Activated T-helper 2 cell treated with anti-CD3 and anti-CD28 coated beads, Interferon-gamma antibody, Interleukin-2, Interleukin-4, amounts not matched to agents 10 μg/mL and 5 μg/mL and 100 μg/mL, durations not matched to agents 14 hours and 24 hours and 36 hours (primary cell): ENCODE data around the gene NELFB. TPM values are rescaled to one million over a fixed set of nuclear protein-coding genes. Genes with fewer than 3 reads are reported as not detected.

Experiments used
- DNase-seq: peaks from one replicate; pipeline ENCODE4 v3.0.0; 2021; ENCODE audit warnings: low spot score
- H3K27ac Mint-ChIP-seq: one replicate; pipeline ENCODE4 v1.8.0; 2021; ENCODE audit warnings: mixed read lengths
- H3K27me3 Mint-ChIP-seq: one replicate; pipeline ENCODE4 v1.8.0; 2021; ENCODE audit warnings: low read depth, mixed read lengths
- H3K36me3 Mint-ChIP-seq: one replicate; pipeline ENCODE4 v1.8.0; 2021; ENCODE audit warnings: low read depth, mixed read lengths
- H3K4me1 Mint-ChIP-seq: one replicate; pipeline ENCODE4 v1.8.0; 2021; ENCODE audit warnings: low read depth, mixed read lengths
- H3K4me3 Mint-ChIP-seq: one replicate; pipeline ENCODE4 v1.8.0; 2021; ENCODE audit warnings: low read depth, mild to moderate bottlenecking, moderate library complexity, mixed read lengths
- H3K9me3 Mint-ChIP-seq: one replicate; pipeline ENCODE4 v1.8.0; 2021; ENCODE audit warnings: mixed read lengths
- intact Hi-C: fragments of 100-400 bp; cut with micrococcal nuclease; formaldehyde crosslinking; loops from one replicate; pipeline ENCODE4 v1.15.1; 2023
- total RNA-seq: library from RNA; stranded (reverse); gene quantifications from 2 replicates; pipeline ENCODE4 v1.2.3, GENCODE V29; 2022

The NELFB gene
- total RNA-seq, 1 donor from 2014 or later = 71.4 TPM

DNA sequence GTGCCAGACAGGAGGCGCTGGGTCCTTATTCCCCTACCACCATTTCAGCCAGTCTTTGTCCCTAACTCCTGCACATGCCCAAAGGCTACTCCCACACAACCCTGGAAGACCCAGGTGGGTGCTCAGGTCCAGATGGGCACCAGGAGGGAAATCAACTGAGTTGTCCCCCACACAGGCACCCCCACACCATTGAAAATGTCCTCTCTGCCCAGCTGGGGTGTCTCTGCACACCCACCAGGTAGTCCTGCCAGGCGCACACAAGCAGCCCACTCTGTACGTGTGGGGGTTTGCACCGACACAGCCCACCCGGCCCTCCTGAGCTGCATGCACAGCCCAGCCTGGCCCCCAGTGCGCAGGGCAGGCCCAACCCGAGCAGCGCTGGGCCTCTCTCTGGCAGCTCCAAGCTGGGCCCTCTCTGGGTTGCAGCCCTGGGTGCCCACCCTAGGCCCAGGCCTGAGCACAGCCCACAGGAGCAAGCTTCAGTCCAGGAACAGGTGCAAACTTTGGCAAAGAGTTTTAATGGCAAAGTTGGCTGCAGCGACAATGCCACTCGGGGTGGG lies 35.3 kb upstream of the NELFB start:
- peak overlapping the region; percentile 37 for H3K4me3 Mint-ChIP-seq
- no peaks in the 10 kb centered on the region for H3K9me3 Mint-ChIP-seq
- H3K27me3 Mint-ChIP-seq = no peaks in the 10 kb centered on the region
- H3K36me3 Mint-ChIP-seq = no peaks in the 10 kb centered on the region
- H3K4me1 Mint-ChIP-seq = peaks cover 2% of the 10 kb centered on the region
- intact Hi-C loops = no loop called here
- DNase-seq = no peak
- H3K27ac Mint-ChIP-seq = no peak overlapping the region

DNA sequence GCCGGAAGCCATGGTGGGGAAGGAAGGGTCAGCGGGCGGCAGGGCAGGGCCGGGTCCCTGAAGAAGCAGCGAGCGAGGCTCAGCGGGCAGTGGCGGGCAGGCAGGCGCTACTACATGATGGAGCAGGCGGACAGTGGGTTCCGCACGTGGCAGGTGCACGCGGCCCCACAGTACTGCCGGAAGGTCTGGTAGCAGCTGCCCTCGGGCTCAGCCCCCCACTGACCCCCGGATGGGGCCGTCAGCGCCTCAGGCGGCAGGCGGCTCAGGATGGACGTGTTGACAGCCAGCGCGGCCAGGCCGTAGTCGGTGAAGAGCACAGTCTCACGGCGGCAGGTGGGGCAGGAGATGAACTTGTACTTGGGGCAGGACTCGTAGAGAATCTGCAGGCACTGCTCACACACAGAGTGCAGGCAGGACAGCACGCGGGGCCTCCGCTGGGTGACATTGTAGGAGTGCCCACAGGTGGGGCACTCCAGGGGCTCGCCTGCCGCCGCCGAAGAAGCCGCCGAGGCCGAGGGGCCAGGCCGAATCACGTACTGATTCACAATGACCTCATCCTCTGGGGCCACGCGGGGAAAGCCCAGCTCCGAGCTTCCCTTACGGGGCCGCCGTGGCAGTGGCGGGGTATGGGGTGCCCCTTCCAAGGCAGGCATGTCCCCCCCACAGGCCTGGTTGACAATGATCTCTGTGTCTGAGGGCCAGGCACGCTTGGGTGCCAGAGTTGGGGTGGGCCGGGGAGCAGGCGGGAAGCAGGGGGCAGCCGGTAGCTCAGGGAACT lies 34.6 kb upstream of the NELFB start:
- Mint-ChIP-seq H3K27ac (no peak overlapping the region), H3K27me3 (no peaks in the 10 kb centered on the region), H3K4me1 (peaks cover 5% of the 10 kb centered on the region), H3K9me3 (no peaks in the 10 kb centered on the region), H3K4me3 (peak overlapping the region; percentile 37), H3K36me3 (no peaks in the 10 kb centered on the region)
- intact Hi-C loops = no loop called here
- no peak for DNase-seq

DNA sequence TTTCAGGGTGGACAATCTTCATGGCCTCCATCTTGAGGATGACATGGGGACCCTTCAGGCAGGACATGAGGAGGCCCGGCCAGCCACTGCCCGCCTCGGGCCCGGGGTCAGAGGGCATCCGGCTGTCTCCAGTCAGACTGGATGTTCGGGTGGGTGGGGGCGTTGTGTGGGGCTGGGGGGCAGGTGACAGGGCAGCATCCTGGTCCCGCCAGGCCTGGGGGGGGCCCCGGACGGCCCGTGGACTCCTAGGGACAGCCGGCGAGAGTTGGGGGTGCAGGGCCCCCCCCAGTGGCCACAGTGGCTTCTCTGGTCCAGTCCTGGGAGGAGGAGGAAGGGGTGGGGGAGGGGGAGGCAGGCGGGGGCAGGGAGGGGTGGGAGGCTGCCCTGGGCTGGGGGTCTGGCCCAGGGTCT lies 34.0 kb upstream of the NELFB start:
- H3K9me3 Mint-ChIP-seq = no peaks in the 10 kb centered on the region
- H3K27ac Mint-ChIP-seq = no peak overlapping the region
- H3K4me3 Mint-ChIP-seq = no peak overlapping the region
- intact Hi-C loops = no loop called here
- H3K4me1 Mint-ChIP-seq = peaks cover 5% of the 10 kb centered on the region
- no peaks in the 10 kb centered on the region for H3K27me3 Mint-ChIP-seq
- DNase-seq = no peak
- no peaks in the 10 kb centered on the region for H3K36me3 Mint-ChIP-seq

DNA sequence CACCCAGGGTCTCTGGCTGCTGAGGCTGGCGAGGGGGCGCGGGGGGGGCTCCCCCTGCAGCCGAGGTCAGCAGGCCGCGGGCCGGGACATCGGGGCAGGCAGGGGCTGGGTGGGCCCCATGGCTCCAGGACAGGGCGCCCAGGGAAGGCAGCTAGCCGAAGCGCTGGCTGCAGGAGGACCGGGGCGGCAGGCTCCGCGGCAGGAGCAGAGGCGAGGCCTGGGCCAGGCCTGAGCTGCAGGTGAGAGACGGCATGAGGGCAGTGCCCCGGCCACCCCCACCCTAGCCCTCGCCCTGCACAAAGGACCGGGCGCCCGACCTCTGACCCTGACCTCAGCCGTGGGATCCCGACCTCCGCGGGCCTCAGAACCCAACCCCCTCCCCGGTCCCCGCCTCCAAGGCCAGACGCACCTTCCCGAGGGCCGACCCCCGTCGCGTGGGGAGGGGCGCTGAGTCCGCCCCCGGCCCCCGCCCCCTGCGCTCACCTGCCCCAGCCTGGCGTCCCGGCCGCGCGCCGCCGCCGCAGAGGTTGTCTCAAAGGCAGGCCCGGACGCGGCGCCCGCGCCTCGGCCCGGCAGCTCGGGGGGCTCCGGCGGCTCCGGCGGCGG lies 33.5 kb upstream of the NELFB start:
- no peaks in the 10 kb centered on the region for H3K9me3 Mint-ChIP-seq
- H3K27ac Mint-ChIP-seq = no peak overlapping the region
- H3K4me1 Mint-ChIP-seq = peaks cover 5% of the 10 kb centered on the region
- intact Hi-C loops = no loop called here
- H3K36me3 Mint-ChIP-seq = no peaks in the 10 kb centered on the region
- no peak for DNase-seq
- H3K4me3 Mint-ChIP-seq = no peak overlapping the region
- H3K27me3 Mint-ChIP-seq = no peaks in the 10 kb centered on the region

DNA sequence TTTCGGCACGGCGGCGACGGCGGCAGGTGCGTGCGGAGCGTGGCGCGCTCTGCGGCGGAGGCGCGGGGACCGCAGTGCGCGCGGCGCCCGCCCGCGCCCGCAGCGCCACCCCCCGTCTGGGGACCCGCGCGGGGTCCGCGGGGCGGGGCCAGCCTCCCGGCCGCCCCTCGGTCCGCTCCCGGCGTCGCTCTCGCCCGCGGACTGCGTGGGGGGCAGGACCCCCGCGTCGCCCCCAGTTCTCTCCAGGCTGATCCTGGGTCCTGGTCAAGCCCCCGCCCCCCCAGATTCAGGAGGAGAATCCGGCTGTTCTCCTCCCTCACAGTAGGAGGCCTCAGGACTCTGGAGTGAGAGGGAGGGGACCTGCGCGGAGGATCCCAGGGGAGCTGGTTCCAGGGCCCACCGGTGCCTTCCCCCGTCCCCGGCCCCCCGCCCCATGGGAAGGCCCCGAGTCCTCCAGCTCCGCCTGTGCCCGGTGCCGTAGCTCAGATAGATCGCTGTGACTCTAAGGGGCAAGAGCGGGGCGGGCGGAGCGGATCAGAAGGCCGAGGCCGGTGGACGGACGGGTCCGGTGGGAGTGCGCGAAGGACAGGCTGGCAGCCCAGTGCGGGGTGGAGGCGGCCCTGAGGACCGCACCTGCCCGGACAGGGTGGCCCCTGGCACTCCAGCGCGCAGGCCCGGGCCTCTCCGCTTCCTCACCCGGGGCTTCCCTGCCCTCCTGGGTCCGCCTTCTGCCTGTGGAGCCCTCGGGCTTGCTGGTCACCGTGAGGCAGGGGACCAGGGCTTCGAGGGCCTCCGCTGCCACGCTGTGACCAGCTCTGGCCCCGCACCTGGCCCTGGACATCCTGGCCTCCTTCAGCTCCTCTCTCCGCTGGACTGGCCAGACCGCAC lies 32.7 kb upstream of the NELFB start, which contains the start of gene RNF208:
Gene RNF208 (minus strand): TSS at position 51 of the 888 bp plus-strand sequence. CDS start 1,028 bp downstream, outside the sequence.
- no peaks in the 10 kb centered on the region for H3K27me3 Mint-ChIP-seq
- H3K27ac Mint-ChIP-seq = peak within 1 kb of the TSS; percentile 73
- intact Hi-C loops = loop anchor here (1.0 kb wide), 3 partner anchors 19 to 34 kb away; partner anchors contain the start of genes ANAPC2, SSNA1, TPRN and TUBB4B
- H3K9me3 Mint-ChIP-seq = no peaks in the 10 kb centered on the region
- H3K4me1 Mint-ChIP-seq = peaks cover 5% of the 10 kb centered on the region
- no peaks in the 10 kb centered on the region for H3K36me3 Mint-ChIP-seq
- peak within 1 kb of the TSS; percentile 82 for H3K4me3 Mint-ChIP-seq
- DNase-seq = no peak

DNA sequence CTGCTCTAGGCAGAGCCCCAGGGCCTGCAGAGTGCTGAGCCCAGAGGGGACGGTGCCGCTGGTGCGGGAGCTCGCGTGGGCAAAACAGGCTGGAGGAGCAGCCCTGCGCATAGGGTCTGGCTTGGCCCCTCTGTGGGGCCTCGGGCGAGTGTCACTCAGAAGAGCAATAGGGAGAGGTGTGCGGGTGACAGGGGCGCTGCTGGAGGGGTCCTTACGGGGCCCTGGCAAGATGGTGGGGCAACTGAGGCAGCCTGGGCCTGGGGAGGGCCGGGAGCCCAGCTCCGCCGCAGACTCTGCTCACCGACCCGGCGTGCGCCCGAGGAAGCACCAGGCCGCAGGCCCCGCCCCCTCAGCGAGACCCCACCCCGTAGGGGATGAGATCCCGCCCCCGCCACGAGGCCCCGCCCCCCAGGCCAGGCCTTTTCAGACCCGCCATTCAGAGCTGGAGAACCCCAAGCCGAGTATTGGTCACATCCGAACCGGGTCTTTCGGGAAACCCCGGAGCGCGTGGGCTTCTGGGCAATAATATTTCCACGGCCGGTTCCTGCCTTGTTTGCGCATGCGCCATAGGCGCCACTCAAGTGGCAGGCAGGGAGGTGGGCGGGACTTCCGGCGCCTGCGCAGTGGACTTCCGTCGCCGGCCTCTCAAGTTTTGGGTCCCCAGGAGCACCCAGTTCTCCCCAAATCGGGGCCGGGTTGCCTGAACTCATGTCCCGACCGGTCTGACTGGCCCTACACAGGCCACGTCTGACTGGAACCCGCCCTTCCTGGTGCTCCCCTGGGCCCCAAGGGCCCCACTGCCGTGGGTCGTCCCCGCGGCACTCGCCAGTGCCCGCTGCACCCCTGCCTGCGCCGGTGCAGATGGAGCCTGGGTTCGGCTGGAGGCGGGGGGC lies 31.8 kb upstream of the NELFB start:
- intact Hi-C loops = loop anchor here (1.0 kb wide), 3 partner anchors 18 to 35 kb away; partner anchors contain the start of genes ANAPC2, SSNA1, TPRN and TUBB4B
- H3K9me3 Mint-ChIP-seq = no peaks in the 10 kb centered on the region
- H3K36me3 Mint-ChIP-seq = no peaks in the 10 kb centered on the region
- peak overlapping the region; percentile 82 for H3K4me3 Mint-ChIP-seq
- H3K4me1 Mint-ChIP-seq = peaks cover 7% of the 10 kb centered on the region
- H3K27me3 Mint-ChIP-seq = no peaks in the 10 kb centered on the region
- peak; percentile 99 for DNase-seq
- H3K27ac Mint-ChIP-seq = peak overlapping the region; percentile 73

DNA sequence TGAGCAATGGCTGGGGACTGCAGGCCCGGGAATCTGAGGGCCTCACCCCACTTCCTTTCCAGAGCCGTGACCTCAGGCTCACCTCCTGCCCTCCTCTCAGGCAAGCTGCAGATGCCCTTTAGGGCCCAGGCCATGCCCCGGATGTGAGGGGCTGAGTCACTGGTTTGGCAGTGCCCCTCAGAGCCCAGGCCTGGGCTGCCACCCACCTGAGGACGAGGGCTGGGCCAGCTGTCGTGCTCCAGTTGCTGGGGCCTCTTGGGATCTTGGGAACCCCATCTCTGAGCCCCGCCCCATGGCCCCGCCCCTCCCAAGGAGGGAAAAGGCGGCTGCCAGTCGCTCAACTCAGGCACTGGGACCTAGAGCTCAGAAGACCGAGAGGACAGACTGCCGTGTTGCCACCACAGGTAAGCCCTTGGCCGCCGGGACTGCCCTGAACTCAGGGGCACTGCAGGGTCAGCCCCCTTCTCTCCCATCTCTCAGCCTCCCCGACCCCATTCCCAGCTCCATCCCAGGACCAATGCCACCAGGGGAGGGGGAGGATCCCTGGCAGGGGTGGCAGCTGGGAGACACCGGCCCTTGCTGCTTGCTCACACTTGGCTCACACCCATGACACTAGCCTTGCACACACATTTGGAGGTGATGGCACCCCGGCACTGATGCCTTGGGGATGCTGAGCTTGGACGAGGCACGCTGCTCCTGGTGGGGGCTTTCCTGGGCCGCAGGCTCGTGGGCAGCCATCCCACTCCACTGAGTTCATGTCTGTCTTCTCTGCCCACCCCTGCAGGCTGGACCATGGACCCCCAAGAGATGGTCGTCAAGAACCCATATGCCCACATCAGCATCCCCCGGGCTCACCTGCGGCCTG lies 30.1 kb upstream of the NELFB start, which contains the start of gene CYSRT1:
Gene CYSRT1 (plus strand): TSS at position 345 of the 865 bp plus-strand sequence. CDS start 448 bp downstream, at position 793.
- DNase-seq = no peak
- Mint-ChIP-seq H3K4me1 (peaks cover 7% of the 10 kb centered on the region), H3K9me3 (no peaks in the 10 kb centered on the region), H3K27ac (peak within 1 kb of the TSS; percentile 73), H3K27me3 (no peaks in the 10 kb centered on the region), H3K4me3 (peak within 1 kb of the TSS; percentile 72), H3K36me3 (no peaks in the 10 kb centered on the region)
- intact Hi-C loops = no loop called here

DNA sequence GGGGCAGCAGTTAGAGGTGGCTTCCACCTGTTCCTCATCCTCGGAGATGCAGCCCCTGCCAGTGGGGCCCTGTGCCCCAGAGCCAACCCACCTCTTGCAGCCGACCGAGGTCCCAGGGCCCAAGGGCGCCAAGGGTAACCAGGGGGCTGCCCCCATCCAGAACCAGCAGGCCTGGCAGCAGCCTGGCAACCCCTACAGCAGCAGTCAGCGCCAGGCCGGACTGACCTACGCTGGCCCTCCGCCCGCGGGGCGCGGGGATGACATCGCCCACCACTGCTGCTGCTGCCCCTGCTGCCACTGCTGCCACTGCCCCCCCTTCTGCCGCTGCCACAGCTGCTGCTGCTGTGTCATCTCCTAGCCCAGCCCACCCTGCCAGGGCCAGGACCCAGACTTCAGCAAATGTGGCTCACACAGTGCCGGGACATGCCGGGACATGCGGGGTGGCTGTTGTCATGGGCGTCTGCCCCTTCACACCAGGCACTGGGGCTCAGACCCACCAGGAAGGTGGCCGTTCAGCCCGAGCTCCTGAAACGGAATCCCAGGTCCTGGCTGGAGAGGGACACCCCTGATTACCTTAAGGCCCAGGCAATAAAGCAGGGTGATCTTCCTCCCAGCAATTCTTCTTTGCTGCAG lies 29.3 kb upstream of the NELFB start:
- no peak for DNase-seq
- H3K27ac Mint-ChIP-seq = no peak overlapping the region
- no peaks in the 10 kb centered on the region for H3K9me3 Mint-ChIP-seq
- intact Hi-C loops = no loop called here
- H3K4me1 Mint-ChIP-seq = peaks cover 7% of the 10 kb centered on the region
- no peaks in the 10 kb centered on the region for H3K36me3 Mint-ChIP-seq
- H3K4me3 Mint-ChIP-seq = no peak overlapping the region
- no peaks in the 10 kb centered on the region for H3K27me3 Mint-ChIP-seq

DNA sequence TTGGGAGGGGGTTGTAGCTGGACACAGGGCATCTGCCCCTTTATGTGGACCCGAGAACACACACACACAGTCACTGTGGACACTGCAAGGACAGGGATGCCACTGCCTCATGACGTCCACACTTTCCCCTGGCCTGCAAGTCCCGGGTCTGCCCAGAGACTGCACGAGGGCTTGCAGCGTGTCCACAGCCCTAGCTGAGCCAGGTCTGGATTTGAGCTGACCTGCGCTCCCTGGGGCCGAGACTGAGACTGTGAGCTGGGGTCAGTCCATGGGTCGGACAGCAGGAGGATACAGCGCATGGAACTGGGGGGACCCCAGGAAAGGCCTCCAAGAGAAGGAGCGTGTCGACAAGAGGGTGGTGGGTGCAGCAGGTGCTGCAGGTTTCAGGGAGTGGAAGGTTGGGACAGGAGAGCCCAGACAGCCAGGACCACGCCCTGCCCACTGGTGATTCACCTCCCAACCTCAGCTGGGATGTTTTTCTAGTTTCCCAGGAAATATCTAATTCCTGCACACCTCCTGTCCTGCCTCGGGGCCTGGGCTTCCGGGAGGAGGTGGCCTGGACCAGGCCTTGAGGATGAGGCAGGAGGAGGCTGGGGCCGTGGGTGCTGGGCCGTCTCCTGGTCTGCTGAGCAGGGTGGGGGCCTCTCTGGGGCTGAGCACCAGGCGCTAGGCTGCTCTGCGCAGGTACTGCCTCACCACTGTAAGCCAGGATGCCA lies 28.6 kb upstream of the NELFB start:
- Mint-ChIP-seq H3K27me3 (no peaks in the 10 kb centered on the region), H3K4me1 (peaks cover 7% of the 10 kb centered on the region), H3K4me3 (no peak overlapping the region), H3K27ac (no peak overlapping the region), H3K9me3 (no peaks in the 10 kb centered on the region), H3K36me3 (no peaks in the 10 kb centered on the region)
- DNase-seq = no peak
- intact Hi-C loops = loop anchor here (1.0 kb wide), 1 partner anchor 108 kb away; no protein-coding TSS in a partner anchor
